GM23338 (cell line): Measurements from ENCODE around the gene SLC6A19. TPM values are rescaled to one million over a fixed set of nuclear protein-coding genes. Genes with fewer than 3 reads are reported as not detected.

Source experiments
- ATAC-seq: fragments of 200-7000 bp; cut with Tn5 transposase; 3 replicates; pipeline ENCODE4 v1.9.1; 2020
- DNase-seq: peaks from one replicate; pipeline ENCODE4 v3.0.0-alpha.2; 2015; ENCODE audit warnings: low spot score
- H2AFZ ChIP-seq: fragments of 200-600 bp; sonication (generic); 2 replicates; pipeline ENCODE4 v1.8.0; 2016; ENCODE audit warnings: antibody characterized with exemption, mild to moderate bottlenecking, moderate library complexity
- H3F3A ChIP-seq: fragments of 200-600 bp; sonication (generic); replicated peaks from 2 replicates; pipeline ENCODE4 v1.8.0; 2017; ENCODE audit warnings: antibody characterized with exemption, mixed run types, low read depth
- H3K27ac ChIP-seq: fragments of 200-600 bp; sonication (generic); 2 replicates; pipeline ENCODE4 v1.6.1; 2016; ENCODE audit warnings: low read depth
- H3K27me3 ChIP-seq: fragments of 200-600 bp; sonication (generic); 2 replicates; pipeline ENCODE4 v1.8.0; 2016; ENCODE audit warnings: mild to moderate bottlenecking, mixed run types, moderate library complexity; ENCODE audit not compliant: insufficient read depth
- H3K36me3 ChIP-seq: fragments of 200-600 bp; sonication (generic); 2 replicates; pipeline ENCODE4 v1.8.0; 2016; ENCODE audit warnings: mild to moderate bottlenecking; ENCODE audit not compliant: insufficient read depth
- H3K4me1 ChIP-seq: fragments of 200-600 bp; sonication (generic); 2 replicates; pipeline ENCODE4 v1.8.0; 2016; ENCODE audit warnings: mild to moderate bottlenecking, moderate library complexity; ENCODE audit not compliant: insufficient read depth
- H3K4me2 ChIP-seq: fragments of 200-600 bp; sonication (generic); 2 replicates; pipeline ENCODE4 v1.7.1; 2017; ENCODE audit warnings: mixed run types
- H3K4me3 ChIP-seq: fragments of 200-600 bp; sonication (generic); 2 replicates; pipeline ENCODE4 v1.6.1; 2016; ENCODE audit warnings: mixed run types
- H3K79me2 ChIP-seq: fragments of 200-600 bp; sonication (generic); replicated peaks from 2 replicates; pipeline ENCODE4 v1.8.0; 2017; ENCODE audit warnings: mild to moderate bottlenecking; ENCODE audit not compliant: insufficient read depth
- H3K9me2 ChIP-seq: fragments of 200-600 bp; sonication (generic); 2 replicates; pipeline ENCODE4 v1.8.0; 2017; ENCODE audit not compliant: insufficient read depth
- H4K20me1 ChIP-seq: fragments of 200-600 bp; sonication (generic); replicated peaks from 2 replicates; pipeline ENCODE4 v1.8.0; 2017; ENCODE audit warnings: mild to moderate bottlenecking; ENCODE audit not compliant: insufficient read depth
- H3K27ac Mint-ChIP-seq: 2 replicates; pipeline ENCODE4 v1.8.0; 2020; ENCODE audit warnings: inconsistent platforms, mild to moderate bottlenecking, moderate library complexity, mixed read lengths
- H3K27me3 Mint-ChIP-seq: 3 replicates; pipeline ENCODE4 v1.8.0; 2022; ENCODE audit warnings: low read depth, mild to moderate bottlenecking, moderate library complexity, mixed read lengths, inconsistent platforms; ENCODE audit not compliant: insufficient read depth, poor library complexity
- H3K36me3 Mint-ChIP-seq: 3 replicates; pipeline ENCODE4 v1.8.0; 2021; ENCODE audit warnings: low read depth, mild to moderate bottlenecking, inconsistent platforms, moderate library complexity, mixed read lengths
- H3K4me1 Mint-ChIP-seq: 3 replicates; pipeline ENCODE4 v1.8.0; 2020; ENCODE audit warnings: mild to moderate bottlenecking, inconsistent platforms, mixed read lengths
- H3K4me3 Mint-ChIP-seq: 3 replicates; pipeline ENCODE4 v1.8.0; 2021; ENCODE audit warnings: moderate library complexity, mild to moderate bottlenecking, inconsistent platforms, mixed read lengths
- H3K9me3 Mint-ChIP-seq: 3 replicates; pipeline ENCODE4 v1.8.0; 2020; ENCODE audit warnings: moderate library complexity, mild to moderate bottlenecking, inconsistent platforms, mixed read lengths
- CREB1 ChIP-seq: fragments of 250-450 bp; sonication (Bioruptor Pico); IDR thresholded peaks from 2 replicates; pipeline ENCODE4 v1.5.0; 2020; ENCODE audit warnings: low read depth, mild to moderate bottlenecking, moderate library complexity
- CTCF ChIP-seq, 2 experiments: fragments of 200-600 bp in 1 of 2; sonication (generic) in 1 of 2; conservative IDR thresholded peaks; 2 replicates each; pipeline versions ENCODE4 v1.5.1 to v1.6.1; 2016 to 2017; ENCODE audit warnings: antibody characterized with exemption in 2 of 2, low read depth in 2 of 2, mild to moderate bottlenecking in 2 of 2, moderate library complexity in 1 of 2
- ETS1 ChIP-seq: IDR thresholded peaks from 2 replicates; pipeline ENCODE4 v1.6.1; 2016; ENCODE audit warnings: antibody characterized with exemption
- EZH2 ChIP-seq: fragments of 200-600 bp; sonication (generic); IDR thresholded peaks from one replicate; pipeline ENCODE4 v1.8.0; 2017; ENCODE audit warnings: antibody characterized with exemption, mild to moderate bottlenecking, low read depth; ENCODE audit not compliant: unreplicated experiment
- JUNB ChIP-seq: IDR thresholded peaks from one replicate; pipeline ENCODE4 v1.6.1; 2016; ENCODE audit warnings: antibody characterized with exemption; ENCODE audit not compliant: unreplicated experiment
- STAT1 ChIP-seq: IDR thresholded peaks from one replicate; pipeline ENCODE4 v1.6.1; 2016; ENCODE audit warnings: antibody characterized with exemption; ENCODE audit not compliant: unreplicated experiment
- ZNF114 ChIP-seq: fragments of 250-450 bp; sonication (Bioruptor Pico); IDR thresholded peaks from 2 replicates; pipeline ENCODE4 v1.5.0; 2020; ENCODE audit warnings: mild to moderate bottlenecking, moderate library complexity
- ZNF331 ChIP-seq: fragments of 250-450 bp; sonication (Bioruptor Pico); IDR thresholded peaks from 2 replicates; pipeline ENCODE4 v1.5.0; 2020; ENCODE audit warnings: low read depth, mild to moderate bottlenecking, moderate library complexity
- polyA plus RNA-seq: library from polyadenylated mRNA; unstranded; fragments of >200 nt; fragmentation: Nextera tagmentation; extraction: Ambion mirVana; gene quantifications from 2 replicates; pipeline ENCODE4 v1.2.1, GENCODE V29; 2016
- total RNA-seq: library from RNA; depleted of rRNA; stranded (reverse); fragments of >200 nt; shearing (Covaris generic); gene quantifications from 2 replicates; pipeline ENCODE4 v1.2.3, GENCODE V29; 2014
- TF ChIP-seq, protein P1 (sequence below): fragments of 250-450 bp; sonication (Bioruptor Pico); IDR thresholded peaks from 2 replicates; pipeline ENCODE4 v1.5.0; 2020; ENCODE audit warnings: mild to moderate bottlenecking, moderate library complexity
- TF ChIP-seq, protein P2 (sequence below): IDR thresholded peaks from one replicate; pipeline ENCODE4 v1.6.1; 2018; ENCODE audit warnings: antibody characterized with exemption; ENCODE audit not compliant: unreplicated experiment

SLC6A19 gene
- total and polyA plus RNA-seq, 2 experiments from 2014 or later: not detected

- TF ChIP-seq ETS1 (no peak), STAT1 (no peak)
- TF ChIP-seq, protein P1, sequence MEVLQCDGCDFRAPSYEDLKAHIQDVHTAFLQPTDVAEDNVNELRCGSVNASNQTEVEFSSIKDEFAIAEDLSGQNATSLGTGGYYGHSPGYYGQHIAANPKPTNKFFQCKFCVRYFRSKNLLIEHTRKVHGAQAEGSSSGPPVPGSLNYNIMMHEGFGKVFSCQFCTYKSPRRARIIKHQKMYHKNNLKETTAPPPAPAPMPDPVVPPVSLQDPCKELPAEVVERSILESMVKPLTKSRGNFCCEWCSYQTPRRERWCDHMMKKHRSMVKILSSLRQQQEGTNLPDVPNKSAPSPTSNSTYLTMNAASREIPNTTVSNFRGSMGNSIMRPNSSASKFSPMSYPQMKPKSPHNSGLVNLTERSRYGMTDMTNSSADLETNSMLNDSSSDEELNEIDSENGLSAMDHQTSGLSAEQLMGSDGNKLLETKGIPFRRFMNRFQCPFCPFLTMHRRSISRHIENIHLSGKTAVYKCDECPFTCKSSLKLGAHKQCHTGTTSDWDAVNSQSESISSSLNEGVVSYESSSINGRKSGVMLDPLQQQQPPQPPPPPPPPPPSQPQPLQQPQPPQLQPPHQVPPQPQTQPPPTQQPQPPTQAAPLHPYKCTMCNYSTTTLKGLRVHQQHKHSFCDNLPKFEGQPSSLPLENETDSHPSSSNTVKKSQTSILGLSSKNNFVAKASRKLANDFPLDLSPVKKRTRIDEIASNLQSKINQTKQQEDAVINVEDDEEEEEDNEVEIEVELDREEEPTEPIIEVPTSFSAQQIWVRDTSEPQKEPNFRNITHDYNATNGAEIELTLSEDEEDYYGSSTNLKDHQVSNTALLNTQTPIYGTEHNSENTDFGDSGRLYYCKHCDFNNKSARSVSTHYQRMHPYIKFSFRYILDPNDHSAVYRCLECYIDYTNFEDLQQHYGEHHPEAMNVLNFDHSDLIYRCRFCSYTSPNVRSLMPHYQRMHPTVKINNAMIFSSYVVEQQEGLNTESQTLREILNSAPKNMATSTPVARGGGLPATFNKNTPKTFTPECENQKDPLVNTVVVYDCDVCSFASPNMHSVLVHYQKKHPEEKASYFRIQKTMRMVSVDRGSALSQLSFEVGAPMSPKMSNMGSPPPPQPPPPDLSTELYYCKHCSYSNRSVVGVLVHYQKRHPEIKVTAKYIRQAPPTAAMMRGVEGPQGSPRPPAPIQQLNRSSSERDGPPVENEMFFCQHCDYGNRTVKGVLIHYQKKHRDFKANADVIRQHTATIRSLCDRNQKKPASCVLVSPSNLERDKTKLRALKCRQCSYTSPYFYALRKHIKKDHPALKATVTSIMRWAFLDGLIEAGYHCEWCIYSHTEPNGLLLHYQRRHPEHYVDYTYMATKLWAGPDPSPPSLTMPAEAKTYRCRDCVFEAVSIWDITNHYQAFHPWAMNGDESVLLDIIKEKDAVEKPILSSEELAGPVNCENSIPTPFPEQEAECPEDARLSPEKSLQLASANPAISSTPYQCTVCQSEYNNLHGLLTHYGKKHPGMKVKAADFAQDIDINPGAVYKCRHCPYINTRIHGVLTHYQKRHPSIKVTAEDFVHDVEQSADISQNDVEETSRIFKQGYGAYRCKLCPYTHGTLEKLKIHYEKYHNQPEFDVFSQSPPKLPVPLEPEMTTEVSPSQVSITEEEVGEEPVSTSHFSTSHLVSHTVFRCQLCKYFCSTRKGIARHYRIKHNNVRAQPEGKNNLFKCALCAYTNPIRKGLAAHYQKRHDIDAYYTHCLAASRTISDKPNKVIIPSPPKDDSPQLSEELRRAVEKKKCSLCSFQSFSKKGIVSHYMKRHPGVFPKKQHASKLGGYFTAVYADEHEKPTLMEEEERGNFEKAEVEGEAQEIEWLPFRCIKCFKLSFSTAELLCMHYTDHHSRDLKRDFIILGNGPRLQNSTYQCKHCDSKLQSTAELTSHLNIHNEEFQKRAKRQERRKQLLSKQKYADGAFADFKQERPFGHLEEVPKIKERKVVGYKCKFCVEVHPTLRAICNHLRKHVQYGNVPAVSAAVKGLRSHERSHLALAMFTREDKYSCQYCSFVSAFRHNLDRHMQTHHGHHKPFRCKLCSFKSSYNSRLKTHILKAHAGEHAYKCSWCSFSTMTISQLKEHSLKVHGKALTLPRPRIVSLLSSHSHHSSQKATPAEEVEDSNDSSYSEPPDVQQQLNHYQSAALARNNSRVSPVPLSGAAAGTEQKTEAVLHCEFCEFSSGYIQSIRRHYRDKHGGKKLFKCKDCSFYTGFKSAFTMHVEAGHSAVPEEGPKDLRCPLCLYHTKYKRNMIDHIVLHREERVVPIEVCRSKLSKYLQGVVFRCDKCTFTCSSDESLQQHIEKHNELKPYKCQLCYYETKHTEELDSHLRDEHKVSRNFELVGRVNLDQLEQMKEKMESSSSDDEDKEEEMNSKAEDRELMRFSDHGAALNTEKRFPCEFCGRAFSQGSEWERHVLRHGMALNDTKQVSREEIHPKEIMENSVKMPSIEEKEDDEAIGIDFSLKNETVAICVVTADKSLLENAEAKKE (CRISPR knock-in tag): no peak
These were observed 20.8 kb downstream of the SLC6A19 start (continued) for GRCh38 chr5:1222147-1222546.

DNA sequence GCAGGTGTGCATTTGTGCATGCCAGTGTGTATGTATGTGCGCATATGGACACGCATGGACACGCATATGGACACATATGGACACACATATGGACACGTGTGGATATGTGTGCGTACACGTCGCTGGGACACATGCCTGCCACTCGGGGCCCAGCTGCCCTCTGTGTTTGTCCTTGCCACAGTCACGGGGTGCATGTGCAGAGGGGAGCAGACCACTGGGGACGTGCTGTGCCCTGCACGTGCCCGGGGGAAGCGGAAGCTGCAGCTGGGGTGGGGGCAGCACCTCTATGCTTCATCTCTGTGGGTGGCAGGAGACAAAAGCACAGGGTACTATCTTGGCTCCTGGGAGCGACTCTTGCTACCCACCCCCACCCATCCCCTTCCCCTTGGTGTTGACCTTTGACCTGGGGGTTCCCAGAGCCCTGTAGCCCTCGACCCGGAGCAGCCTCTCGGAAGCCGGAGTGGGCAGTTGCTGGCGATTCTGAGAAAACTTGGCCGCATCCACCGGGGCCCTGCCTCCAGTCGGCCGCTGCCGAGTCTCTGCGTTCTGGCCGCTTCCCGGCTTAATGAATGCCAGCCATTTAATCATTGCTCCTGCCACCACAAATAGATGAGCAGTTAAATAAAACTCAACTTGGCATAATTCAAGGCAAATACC is 21.4 kb downstream of the SLC6A19 start:
- H3K4me3 Mint-ChIP-seq: no peak overlapping the region
- no peaks in the 10 kb centered on the region; the same call in 1 of the 3 replicates for H3K9me3 Mint-ChIP-seq
- Histone ChIP-seq H3K9me2 (peaks cover 4% of the 10 kb centered on the region; the same call in 1 of the 2 replicates), H3K4me1 (no peaks in the 10 kb centered on the region), H3K27me3 (no peaks in the 10 kb centered on the region), H3K4me2 (no peak overlapping the region), H2AFZ (no peak overlapping the region), H3K36me3 (no peaks in the 10 kb centered on the region), H3K27ac (no peak overlapping the region), H3K79me2 (no peaks in the 10 kb centered on the region), H3F3A (peaks cover 10% of the 10 kb centered on the region), H3K4me3 (no peak overlapping the region), H4K20me1 (no peaks in the 10 kb centered on the region)
- H3K4me1 Mint-ChIP-seq: peaks cover 15% of the 10 kb centered on the region
- H3K36me3 Mint-ChIP-seq: no peaks in the 10 kb centered on the region
- peaks cover 13% of the 10 kb centered on the region for H3K27me3 Mint-ChIP-seq
- ATAC-seq (no peak), DNase-seq (no peak)
- H3K27ac Mint-ChIP-seq: no peak overlapping the region
- TF ChIP-seq CTCF (conservative IDR thresholded peaks at IDR 0.05; ENCODE audit: low read depth in 2 of 2) (no peak), ZNF114 (CRISPR knock-in tag) (no peak), JUNB (no peak), ETS1 (no peak), EZH2 (no peak), ZNF331 (CRISPR knock-in tag) (no peak), STAT1 (no peak), CREB1 (CRISPR knock-in tag) (no peak)
- TF ChIP-seq, protein P2, sequence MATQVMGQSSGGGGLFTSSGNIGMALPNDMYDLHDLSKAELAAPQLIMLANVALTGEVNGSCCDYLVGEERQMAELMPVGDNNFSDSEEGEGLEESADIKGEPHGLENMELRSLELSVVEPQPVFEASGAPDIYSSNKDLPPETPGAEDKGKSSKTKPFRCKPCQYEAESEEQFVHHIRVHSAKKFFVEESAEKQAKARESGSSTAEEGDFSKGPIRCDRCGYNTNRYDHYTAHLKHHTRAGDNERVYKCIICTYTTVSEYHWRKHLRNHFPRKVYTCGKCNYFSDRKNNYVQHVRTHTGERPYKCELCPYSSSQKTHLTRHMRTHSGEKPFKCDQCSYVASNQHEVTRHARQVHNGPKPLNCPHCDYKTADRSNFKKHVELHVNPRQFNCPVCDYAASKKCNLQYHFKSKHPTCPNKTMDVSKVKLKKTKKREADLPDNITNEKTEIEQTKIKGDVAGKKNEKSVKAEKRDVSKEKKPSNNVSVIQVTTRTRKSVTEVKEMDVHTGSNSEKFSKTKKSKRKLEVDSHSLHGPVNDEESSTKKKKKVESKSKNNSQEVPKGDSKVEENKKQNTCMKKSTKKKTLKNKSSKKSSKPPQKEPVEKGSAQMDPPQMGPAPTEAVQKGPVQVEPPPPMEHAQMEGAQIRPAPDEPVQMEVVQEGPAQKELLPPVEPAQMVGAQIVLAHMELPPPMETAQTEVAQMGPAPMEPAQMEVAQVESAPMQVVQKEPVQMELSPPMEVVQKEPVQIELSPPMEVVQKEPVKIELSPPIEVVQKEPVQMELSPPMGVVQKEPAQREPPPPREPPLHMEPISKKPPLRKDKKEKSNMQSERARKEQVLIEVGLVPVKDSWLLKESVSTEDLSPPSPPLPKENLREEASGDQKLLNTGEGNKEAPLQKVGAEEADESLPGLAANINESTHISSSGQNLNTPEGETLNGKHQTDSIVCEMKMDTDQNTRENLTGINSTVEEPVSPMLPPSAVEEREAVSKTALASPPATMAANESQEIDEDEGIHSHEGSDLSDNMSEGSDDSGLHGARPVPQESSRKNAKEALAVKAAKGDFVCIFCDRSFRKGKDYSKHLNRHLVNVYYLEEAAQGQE: no peak
